Sigmoid colon (tissue), 4 donors: ENCODE results near the gene NR4A3.

ENCODE experiments used
- CTCF ChIP-seq, 4 experiments: fragments of 450-650 bp in 3 of 4; fragments of 200-600 bp in 1 of 4; IDR thresholded peaks; one replicate each; pipeline ENCODE4 v1.5.1; 2016 to 2019; ENCODE audit warnings: antibody characterized with exemption in 4 of 4, mild to moderate bottlenecking in 3 of 4, moderate library complexity in 2 of 4
- EP300 ChIP-seq, 4 donors: sonication (generic); formaldehyde crosslinking; IDR thresholded peaks; one replicate each; pipeline ENCODE4 v1.6.1; 2017; ENCODE audit warnings: antibody characterized with exemption in 4 of 4
- POLR2AphosphoS5 ChIP-seq, 4 donors: sonication (generic); formaldehyde crosslinking; IDR thresholded peaks; one replicate each; pipeline ENCODE4 v1.6.1; 2017; ENCODE audit warnings: antibody characterized with exemption in 4 of 4

DNA sequence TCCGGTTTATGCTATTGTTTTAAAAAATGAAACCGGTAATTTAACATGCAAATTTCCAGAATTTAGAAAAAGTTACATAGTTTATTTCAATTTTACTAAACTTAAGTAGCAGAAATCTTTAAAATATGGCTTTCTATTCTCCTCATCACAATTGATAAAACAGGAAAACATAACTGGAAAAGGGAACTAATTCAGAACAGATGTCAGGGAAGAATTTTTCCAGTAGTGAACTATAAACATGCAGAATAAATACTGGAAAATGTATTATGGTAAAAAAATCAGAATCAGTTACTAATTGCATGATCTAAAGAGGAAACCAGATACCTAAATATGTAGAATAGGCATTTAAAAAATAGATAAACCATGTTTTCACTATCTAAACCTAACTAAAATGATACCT is 7.3 kb upstream of the NR4A3 start:
- no peak for TF ChIP-seq CTCF (IDR thresholded peaks at IDR 0.05)
- TF ChIP-seq EP300 (IDR thresholded peaks at IDR 0.05): no peak
- no peak for TF ChIP-seq POLR2AphosphoS5 (IDR thresholded peaks at IDR 0.05)
